ENCODE results near the gene CDT1. TPM values are rescaled to one million over a fixed set of nuclear protein-coding genes. Genes with fewer than 3 reads are reported as not detected.

CDT1 gene
- total RNA-seq, 4 donors from 2014 or later = 0.44 to 1.5 (median 1.4) TPM; not detected in 1

Other genes with a start within 250 kb of the CDT1 start
- 10 to 100 TPM; 19.7 to 52.2 (median 28.1) TPM for gene ZC3H18, start 233.4 kb upstream of the CDT1 start, total RNA-seq
- not detected for gene IL17C, start 165.2 kb upstream of the CDT1 start, total RNA-seq
- gene CYBA, start 152.7 kb upstream of the CDT1 start, total RNA-seq = 100 to 1,000 TPM in 2 of 4 donors, 10 to 100 TPM in 2; 86.3 to 199 (median 121) TPM
- gene MVD, start 140.7 kb upstream of the CDT1 start, total RNA-seq = 10 to 100 TPM; 32.7 to 49.4 (median 39.9) TPM
- gene SNAI3, start 117.3 kb upstream of the CDT1 start, total RNA-seq = 1 to 10 TPM in 2 of 4 donors, under 1 TPM in 2; 0.87 to 1.2 (median 1.0) TPM
- 10 to 100 TPM; 36.5 to 56.7 (median 43.5) TPM for gene RNF166, start 97.4 kb upstream of the CDT1 start, total RNA-seq
- 10 to 100 TPM; 12.3 to 22.5 (median 12.5) TPM for gene CTU2, start 97.3 kb upstream of the CDT1 start, total RNA-seq
- gene PIEZO1, start 18.6 kb upstream of the CDT1 start, total RNA-seq = 100 to 1,000 TPM in 3 of 4 donors, 10 to 100 TPM in 1; 90.5 to 309 (median 165) TPM
- 100 to 1,000 TPM in 2 of 4 donors, 10 to 100 TPM in 2; 83.4 to 157 (median 106) TPM for gene APRT, start 8.1 kb downstream of the CDT1 start, total RNA-seq
- 10 to 100 TPM; 15.1 to 80.1 (median 43.2) TPM for gene GALNS, start 53.2 kb downstream of the CDT1 start, total RNA-seq
- gene TRAPPC2L, start 53.3 kb downstream of the CDT1 start, total RNA-seq = 10 to 100 TPM; 18.0 to 36.6 (median 22.9) TPM
- not detected for gene PABPN1L, start 62.9 kb downstream of the CDT1 start, total RNA-seq
- 1 to 10 TPM in 3 of 4 donors, under 1 TPM in 1; 0.78 to 5.0 (median 2.8) TPM for gene CBFA2T3, start 173.4 kb downstream of the CDT1 start, total RNA-seq

Data from tibial nerve (tissue), 4 donors.